GM19467 (cell line): ENCODE results near the gene CTCFL.
A peak's percentile ranks its signal among the peaks of the same experiment; 100 is the strongest.
"Not testable (repeated sequence)": the region's sequence is repeated elsewhere in the genome, so short reads cannot be mapped to it uniquely, and the experiment has no call there.

Source experiments
- ATAC-seq: cut with Tn5 transposase; IDR thresholded peaks from one replicate; pipeline ENCODE4 v1.9.1; 2021; ENCODE audit warnings: mild to moderate bottlenecking, moderate library complexity; ENCODE audit not compliant: unreplicated experiment

CTCFL gene

DNA sequence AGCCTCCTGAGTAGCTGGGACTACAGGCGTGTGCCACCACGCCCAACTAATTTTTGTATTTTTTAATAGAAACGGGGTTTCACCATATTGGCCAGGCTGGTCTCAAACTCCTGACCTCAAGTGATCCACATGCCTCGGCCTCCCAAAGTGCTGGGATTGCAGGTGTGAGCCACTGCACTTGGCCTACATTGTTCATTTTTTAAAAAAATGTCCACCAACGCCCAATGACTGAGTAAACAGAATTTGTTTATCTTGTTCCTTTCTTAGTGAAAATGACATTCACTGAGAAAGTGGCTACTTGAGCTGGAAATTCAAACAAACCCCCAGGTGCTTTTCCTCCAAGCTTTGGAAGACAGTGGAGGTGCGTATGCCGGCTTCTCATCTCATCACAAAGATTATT lies 13.2 kb downstream of the CTCFL start:
- not testable (repeated sequence) for ATAC-seq

GRCh38 chr20:57509665-57510237 lies 15.2 kb downstream of the CTCFL start:
- no peak for ATAC-seq

DNA sequence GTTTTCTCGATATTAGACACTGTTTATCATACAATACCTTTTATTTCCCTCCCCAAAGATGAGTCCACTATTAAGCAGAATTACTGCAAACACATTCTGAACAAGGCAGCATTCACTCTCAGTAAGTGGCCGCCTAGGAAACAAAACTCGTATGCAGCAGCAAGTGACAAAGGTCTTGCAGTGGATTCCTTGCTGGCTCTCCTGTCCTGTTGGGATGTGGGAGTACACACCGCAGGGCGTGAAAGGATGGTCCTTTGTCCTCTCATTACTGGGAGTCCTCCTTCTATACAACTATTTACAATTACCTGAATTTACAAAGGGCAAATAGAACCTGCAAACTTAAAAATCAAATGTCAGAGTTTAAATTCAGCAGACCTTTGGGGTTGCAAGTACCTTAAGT lies 16.1 kb downstream of the CTCFL start:
- no peak for ATAC-seq

DNA sequence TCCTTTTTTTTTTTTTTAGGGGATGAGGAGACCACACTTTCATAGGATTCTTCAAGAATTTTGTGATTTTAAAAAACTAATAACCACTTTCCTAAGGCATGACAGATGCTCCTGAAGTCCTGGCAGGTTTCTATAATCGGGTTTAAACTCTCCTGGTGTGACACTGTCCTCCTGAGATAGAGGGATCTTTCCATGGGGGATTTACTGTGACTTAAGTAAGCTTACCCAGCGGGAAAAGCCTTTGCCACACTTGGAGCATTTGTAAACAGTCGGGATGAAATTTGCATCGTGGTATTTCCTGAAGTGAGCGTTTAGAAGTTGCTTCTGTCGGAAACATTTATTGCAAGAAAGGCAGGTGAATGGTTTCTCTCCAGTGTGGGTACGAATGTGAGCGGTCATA lies 16.6 kb downstream of the CTCFL start:
- no peak for ATAC-seq

GRCh38 chr20:57507477-57507876 lies 17.5 kb downstream of the CTCFL start:
- no peak for ATAC-seq

- no peak for ATAC-seq
Measured at GRCh38 chr20:57505979-57506378, 19.0 kb downstream of the CTCFL start.

- ATAC-seq = no peak
Measured at GRCh38 chr20:57504411-57504810, 20.5 kb downstream of the CTCFL start.

DNA sequence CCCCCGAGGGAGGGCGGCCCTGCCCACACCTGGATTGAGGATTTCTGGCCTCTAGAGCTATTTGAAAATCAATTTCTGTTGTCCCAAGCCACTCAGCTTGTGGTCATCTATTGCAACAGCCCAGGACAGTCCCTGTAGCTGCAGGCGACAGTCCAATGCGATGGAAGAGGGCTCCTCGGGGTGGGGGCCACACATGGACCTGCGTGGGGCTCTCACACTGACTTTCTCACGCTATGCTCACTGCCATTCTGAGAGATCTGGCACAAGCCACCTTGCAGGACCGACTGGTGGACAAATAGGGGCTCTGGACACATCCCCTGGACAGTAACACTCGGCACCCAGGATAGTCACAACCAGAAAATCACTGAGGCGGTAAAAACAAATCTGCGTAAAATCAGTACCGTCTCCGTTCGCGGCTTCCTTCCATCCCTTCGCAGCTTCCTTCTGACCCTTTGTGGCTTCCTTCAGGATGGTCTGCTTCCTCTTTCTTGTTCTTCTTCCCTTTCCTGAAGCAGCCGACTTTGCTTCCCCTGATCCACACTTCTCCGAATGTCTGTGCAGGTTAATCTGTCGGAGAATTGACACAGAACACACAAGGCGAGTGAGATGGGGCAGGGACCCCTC lies 21.8 kb downstream of the CTCFL start:
- ATAC-seq = no peak

DNA sequence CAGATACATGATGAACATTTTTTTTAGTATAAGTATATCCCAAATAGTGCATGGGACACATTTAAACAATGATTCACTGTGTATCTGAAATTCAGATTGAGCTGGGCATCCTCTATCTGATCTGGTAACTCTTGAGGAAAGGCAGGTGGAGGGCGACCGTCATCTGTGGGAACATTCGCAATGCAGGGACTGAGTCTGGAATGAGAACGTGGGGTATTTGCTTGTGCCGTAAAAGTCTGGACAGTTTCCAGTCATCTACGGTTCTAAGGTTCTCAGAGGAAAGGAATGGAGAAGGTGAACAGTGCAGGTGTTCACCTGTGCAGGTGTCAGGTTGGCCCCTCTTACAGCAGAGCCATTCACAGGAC lies 22.6 kb downstream of the CTCFL start:
- no peak for ATAC-seq

DNA sequence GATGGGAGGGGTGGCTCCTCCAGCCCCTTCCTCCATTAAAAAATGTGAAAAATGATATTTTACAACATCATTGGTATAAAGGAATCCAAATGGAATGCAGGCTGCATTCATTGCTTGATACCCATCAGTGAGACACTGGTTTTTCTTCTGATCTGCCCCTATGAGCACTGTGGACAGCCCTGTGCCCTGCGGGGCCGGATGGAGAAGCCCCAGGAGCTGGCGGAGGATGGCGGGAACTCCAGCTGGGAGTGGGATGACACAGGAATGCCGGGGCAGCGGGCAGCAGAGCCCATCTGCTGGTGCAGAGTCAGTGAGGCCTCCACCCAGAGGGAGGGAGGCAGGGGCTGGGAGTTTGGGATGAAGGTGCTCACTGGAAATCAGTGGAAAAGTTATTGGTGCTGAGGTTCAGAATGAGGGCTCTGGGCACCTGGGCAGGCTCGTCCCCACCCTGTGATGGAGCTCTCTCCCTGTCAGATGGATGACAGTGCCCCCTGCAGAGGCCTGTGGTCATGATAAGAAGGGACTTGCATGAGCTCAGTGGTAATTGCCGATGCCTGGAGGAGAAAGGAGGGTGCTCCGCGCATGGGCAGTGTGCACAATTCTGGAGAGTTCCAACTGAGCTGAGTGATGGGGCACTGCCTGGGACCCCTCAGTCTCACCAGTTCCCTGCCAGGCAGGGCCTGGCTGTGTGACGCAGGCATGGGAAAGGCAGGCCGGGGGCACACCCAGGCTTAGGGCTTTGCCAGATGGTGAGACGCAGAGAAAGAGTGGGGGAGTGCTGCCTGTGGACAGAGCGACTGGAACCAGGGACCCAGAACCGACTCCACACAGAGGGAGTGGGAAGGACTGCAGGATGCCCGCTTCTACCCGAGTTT lies 23.2 kb downstream of the CTCFL start:
- no peak for ATAC-seq

DNA sequence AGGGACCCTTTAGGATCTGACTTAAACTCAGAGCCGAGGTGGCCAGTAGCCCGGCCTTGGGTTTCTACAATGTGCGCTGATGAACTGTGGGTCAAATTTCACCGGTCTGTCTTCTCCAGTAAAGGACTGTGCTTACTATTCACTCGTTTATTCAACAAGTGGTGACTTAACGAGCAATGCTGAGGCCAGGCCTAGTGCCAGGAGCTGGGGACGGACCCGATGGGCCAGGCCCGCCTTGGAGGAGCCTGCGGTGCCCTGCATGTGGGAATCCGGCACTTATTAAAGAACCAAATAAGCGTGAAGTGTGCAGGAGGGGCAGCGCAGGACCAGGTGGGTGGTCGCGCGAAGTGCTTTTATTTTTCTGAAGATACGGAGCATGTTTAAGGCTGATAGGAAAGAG lies 24.0 kb downstream of the CTCFL start:
- ATAC-seq = no peak

- ATAC-seq = no peak
Measured at GRCh38 chr20:57500235-57500634, 24.7 kb downstream of the CTCFL start.

GRCh38 chr20:57499676-57500075 lies 25.3 kb downstream of the CTCFL start:
- no peak for ATAC-seq

DNA sequence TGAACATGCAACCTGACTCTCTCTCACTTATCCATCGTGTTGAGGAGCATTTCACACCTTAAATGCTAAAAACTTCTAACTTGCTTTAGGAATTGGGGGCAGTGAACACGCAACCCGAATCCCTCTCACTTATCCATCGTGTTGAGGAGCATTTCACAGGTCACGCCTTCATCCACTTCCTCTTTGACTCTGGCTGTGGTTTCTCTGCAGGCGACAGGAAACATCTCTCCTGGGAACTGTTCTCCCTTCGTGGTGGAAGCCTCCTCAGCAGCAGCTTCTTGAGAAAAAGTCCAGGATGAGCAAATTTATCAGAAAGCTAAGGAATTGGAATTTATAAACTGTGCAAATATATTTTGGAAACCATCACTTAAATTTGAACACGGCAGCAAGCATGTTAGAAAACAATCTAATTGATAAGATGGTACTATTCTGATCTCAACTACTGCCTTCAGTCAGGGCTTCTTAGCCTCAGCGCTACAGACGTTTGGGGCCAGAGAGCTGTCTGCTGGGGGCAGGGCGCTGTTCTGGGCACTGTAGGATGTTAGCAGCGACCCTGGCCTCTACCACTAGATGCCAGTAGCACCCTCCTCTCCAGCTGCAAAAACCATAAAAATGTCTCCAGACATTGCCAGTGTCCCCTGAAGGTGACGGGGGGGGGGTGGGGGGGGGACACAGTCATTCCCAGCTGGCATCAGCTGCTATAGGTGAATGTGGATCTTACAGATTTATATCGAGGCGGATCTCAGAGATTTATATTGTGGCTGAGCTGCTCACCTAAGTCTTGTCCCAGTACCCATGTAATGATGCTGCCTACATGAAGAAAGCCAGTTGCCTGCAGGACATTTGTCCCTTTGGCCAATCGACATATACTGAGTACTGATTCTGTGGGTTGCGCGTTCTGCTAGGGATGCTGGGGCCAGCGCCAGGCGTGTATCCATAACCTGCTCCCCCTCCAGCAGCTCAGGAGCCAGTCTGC lies 26.2 kb downstream of the CTCFL start:
- ATAC-seq = peak; percentile 48

DNA sequence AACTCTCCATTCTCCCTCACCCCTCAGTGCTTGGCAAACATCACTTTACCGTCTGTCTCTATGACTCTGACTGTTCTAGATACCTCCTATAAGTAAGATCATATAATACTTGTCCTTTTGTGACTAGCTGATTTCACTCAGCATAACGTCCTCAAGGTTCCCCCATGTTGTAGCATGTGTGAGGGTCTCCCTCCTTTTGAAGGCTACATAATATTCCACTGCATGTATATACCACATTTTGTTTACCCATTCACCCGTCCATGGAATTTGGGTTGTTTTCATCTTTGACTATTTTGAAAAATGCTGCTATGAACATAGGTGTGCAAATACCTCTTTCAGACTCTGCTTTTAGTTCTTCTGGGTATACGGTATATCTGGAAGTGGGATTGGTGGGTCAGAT lies 28.3 kb downstream of the CTCFL start:
- ATAC-seq = no peak

GRCh38 chr20:57495978-57496377 lies 29.0 kb downstream of the CTCFL start:
- no peak for ATAC-seq

DNA sequence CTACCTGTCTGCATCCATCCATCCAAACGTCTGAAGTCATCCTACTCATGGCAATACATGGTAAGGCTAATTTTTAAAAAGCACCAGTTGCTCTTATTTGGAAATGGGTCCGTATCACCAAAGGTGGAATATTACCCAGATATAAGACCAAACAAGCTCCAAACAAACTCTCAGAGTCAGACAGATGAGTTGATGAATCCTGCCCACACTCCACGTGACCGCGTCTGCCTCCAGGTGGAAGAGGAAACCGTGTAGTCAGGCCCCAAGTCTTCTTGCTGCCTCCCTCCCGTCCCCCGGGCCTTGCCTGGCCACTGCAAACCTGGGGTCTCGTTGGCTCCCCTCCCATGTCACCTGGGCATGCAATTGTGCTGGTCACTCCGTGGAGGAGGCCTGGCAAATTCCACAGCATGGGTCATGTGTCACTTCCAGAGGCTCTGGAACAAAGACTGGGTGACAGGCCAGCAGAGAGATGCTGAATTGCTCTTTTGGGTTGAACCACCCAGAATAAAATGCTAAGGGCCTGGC lies 31.8 kb downstream of the CTCFL start:
- no peak for ATAC-seq

DNA sequence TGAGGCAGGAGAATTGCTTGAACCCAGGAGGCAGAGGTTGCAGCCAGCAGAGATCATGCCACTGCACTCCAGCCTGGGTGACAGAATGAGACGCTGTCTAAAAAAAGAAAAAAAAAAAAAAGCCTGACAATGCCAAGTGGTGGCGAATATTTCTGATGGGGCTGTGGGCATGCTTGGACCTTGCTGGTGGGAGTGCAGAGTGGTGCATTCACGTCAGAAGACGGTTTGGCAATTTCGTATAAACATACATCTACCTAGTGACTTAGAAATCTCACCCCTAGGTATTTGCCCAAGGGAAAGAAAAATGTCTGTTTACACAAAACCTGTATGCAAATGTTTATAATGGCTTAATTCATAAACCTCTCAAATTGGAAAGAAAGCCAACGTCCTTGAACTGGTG lies 33.6 kb downstream of the CTCFL start:
- no peak for ATAC-seq

- ATAC-seq = not testable (repeated sequence)
Measured at GRCh38 chr20:57488277-57488676, 36.7 kb downstream of the CTCFL start.

DNA sequence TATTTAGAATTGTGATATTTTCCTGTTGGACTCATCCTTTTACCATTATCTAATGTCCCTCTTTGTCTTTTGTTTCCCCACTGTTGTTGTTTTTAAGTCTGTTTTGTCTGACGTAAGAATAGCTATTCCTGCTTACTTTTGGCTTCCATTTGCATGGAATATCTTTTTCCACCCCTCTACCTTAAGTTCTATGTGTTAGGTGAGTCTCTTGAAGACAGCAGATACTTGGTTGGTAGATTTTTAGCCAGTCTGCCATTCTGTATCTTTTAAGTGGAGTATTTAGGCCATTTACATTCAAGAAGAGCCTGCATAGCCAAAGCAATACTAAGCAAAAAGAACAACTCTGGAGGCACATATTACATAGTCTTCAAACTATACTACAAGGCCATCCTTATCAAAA lies 39.2 kb downstream of the CTCFL start:
- ATAC-seq = no peak

DNA sequence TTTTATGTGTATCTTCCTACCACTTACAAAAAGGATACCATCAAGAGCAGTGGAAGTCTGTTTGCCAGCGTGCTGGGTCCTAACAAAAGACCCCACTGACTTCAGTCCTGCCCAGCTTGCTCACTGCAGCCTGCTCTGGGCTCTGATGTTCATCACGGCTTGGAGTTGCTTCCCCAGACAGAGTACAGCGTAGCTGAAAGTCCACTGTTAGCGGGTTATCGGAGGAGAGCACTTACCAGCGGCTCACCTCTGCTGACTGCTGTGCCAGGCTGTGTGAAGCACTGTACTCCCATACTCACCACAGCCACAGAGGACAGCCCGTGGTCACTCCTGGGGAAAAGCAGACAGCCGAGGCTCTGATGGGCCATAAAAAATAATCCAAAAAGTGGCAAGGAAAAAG lies 40.2 kb downstream of the CTCFL start:
- no peak for ATAC-seq
